Smooth muscle cell (in vitro differentiated cells): Measurements from ENCODE around the gene TSPOAP1. TPM values are rescaled to one million over a fixed set of nuclear protein-coding genes. Genes with fewer than 3 reads are reported as not detected.

Experiments
- DNase-seq: peaks from one replicate; lab custom pipeline; 2025; ENCODE audit not compliant: unreplicated experiment; lab: John Stamatoyannopoulos, UW
- H2AFZ ChIP-seq: fragments of 200-600 bp; sonication (generic); 2 replicates; pipeline ENCODE4 v1.6.0; 2016; ENCODE audit warnings: antibody characterized with exemption, low read depth, mild to moderate bottlenecking
- H3F3A ChIP-seq: fragments of 200-600 bp; sonication (generic); 2 replicates; pipeline ENCODE4 v1.6.0; 2017; ENCODE audit warnings: antibody characterized with exemption, low read depth
- H3K27ac ChIP-seq: fragments of 200-600 bp; sonication (generic); 2 replicates; pipeline ENCODE4 v1.5.1; 2016; ENCODE audit warnings: low read depth, mild to moderate bottlenecking
- H3K27me3 ChIP-seq: fragments of 200-600 bp; sonication (generic); 2 replicates; pipeline ENCODE4 v1.6.1; 2016; ENCODE audit warnings: low read depth, mild to moderate bottlenecking
- H3K36me3 ChIP-seq: fragments of 200-600 bp; sonication (generic); 2 replicates; pipeline ENCODE4 v1.5.1; 2016; ENCODE audit warnings: low read depth
- H3K4me1 ChIP-seq: fragments of 200-600 bp; sonication (generic); 2 replicates; pipeline ENCODE4 v1.5.1; 2016; ENCODE audit warnings: low read depth
- H3K4me2 ChIP-seq: fragments of 200-600 bp; sonication (generic); 2 replicates; pipeline ENCODE4 v1.6.0; 2016; ENCODE audit warnings: mild to moderate bottlenecking
- H3K4me3 ChIP-seq: fragments of 200-600 bp; sonication (generic); 2 replicates; pipeline ENCODE4 v1.5.1; 2016; ENCODE audit warnings: mild to moderate bottlenecking
- H3K79me2 ChIP-seq: fragments of 200-600 bp; sonication (generic); 2 replicates; pipeline ENCODE4 v1.6.0; 2016; ENCODE audit warnings: low read depth, mild to moderate bottlenecking
- H3K9ac ChIP-seq: fragments of 200-600 bp; sonication (generic); 2 replicates; pipeline ENCODE4 v1.6.0; 2016; ENCODE audit warnings: low read depth
- H3K9me3 ChIP-seq: fragments of 200-600 bp; sonication (generic); replicated peaks from 2 replicates; pipeline ENCODE4 v1.5.1; 2016; ENCODE audit warnings: low read depth
- H4K20me1 ChIP-seq: fragments of 200-600 bp; sonication (generic); 2 replicates; pipeline ENCODE4 v1.6.0; 2016; ENCODE audit warnings: low read depth
- CTCF ChIP-seq: fragments of 200-600 bp; sonication (generic); IDR thresholded peaks from 2 replicates; pipeline ENCODE4 v1.5.1; 2017; ENCODE audit warnings: borderline replicate concordance, mild to moderate bottlenecking, antibody characterized with exemption; ENCODE audit not compliant: insufficient read depth, poor library complexity, severe bottlenecking
- WGBS: methylation state at CpG from one replicate; pipeline ENCODE4 v1.1.7; 2016; ENCODE audit warnings: low lambda C conversion rate; 5-methylcytosine and 5-hydroxymethylcytosine counted together
- polyA plus RNA-seq: library from polyadenylated mRNA; unstranded; fragments of >200 nt; fragmentation: Nextera tagmentation; extraction: Ambion mirVana; gene quantifications from 2 replicates; pipeline ENCODE4 v1.2.1, GENCODE V29; 2016
- total RNA-seq: library from RNA; depleted of rRNA; stranded (reverse); fragments of >200 nt; gene quantifications from 2 replicates; pipeline ENCODE4 v1.2.3, GENCODE V29; 2014

Gene TSPOAP1
- total and polyA plus RNA-seq, 2 experiments from 2014 or later: 7.0 to 11.7 TPM

GRCh38 chr17:58365980-58366595, 37.5 kb upstream of the TSPOAP1 start:
- H2AFZ ChIP-seq: no peak overlapping the region
- H3K36me3 ChIP-seq: no peaks in the 10 kb centered on the region
- DNase-seq: no peak
- no peak overlapping the region for H3K9ac ChIP-seq
- no peaks in the 10 kb centered on the region for H3K9me3 ChIP-seq
- H3K27ac ChIP-seq: no peak overlapping the region
- 58% methylated on average over 5 of the region's 5 CpGs for WGBS
- no peak for TF ChIP-seq CTCF
- H3K79me2 ChIP-seq: no peaks in the 10 kb centered on the region
- H3F3A ChIP-seq: peaks cover 5% of the 10 kb centered on the region
- no peak overlapping the region for H3K4me2 ChIP-seq
- H3K4me1 ChIP-seq: peaks cover 9% of the 10 kb centered on the region
- no peaks in the 10 kb centered on the region for H3K27me3 ChIP-seq
- no peak overlapping the region for H3K4me3 ChIP-seq
- no peaks in the 10 kb centered on the region for H4K20me1 ChIP-seq

- no peak overlapping the region for H3K9ac ChIP-seq
- no peak overlapping the region for H3K4me2 ChIP-seq
- no peak overlapping the region for H3K27ac ChIP-seq
- no peaks in the 10 kb centered on the region for H3K79me2 ChIP-seq
- no peaks in the 10 kb centered on the region for H4K20me1 ChIP-seq
- H3K4me3 ChIP-seq: no peak overlapping the region
- no peaks in the 10 kb centered on the region for H3K27me3 ChIP-seq
- peaks cover 5% of the 10 kb centered on the region for H3F3A ChIP-seq
- no peak for TF ChIP-seq CTCF
- H3K9me3 ChIP-seq: no peaks in the 10 kb centered on the region
- no peak overlapping the region for H2AFZ ChIP-seq
- peaks cover 9% of the 10 kb centered on the region for H3K4me1 ChIP-seq
- DNase-seq: no peak
- no peaks in the 10 kb centered on the region for H3K36me3 ChIP-seq
Measured at GRCh38 chr17:58365185-58365979, 36.8 kb upstream of the TSPOAP1 start.

- 37% methylated on average over 7 of the region's 7 CpGs for WGBS
- H3K79me2 ChIP-seq: no peaks in the 10 kb centered on the region
- no peak overlapping the region for H3K4me3 ChIP-seq
- no peaks in the 10 kb centered on the region for H3K9me3 ChIP-seq
- DNase-seq: no peak
- no peak overlapping the region for H3K9ac ChIP-seq
- no peak overlapping the region for H2AFZ ChIP-seq
- H3K4me2 ChIP-seq: no peak overlapping the region
- no peaks in the 10 kb centered on the region for H3K36me3 ChIP-seq
- peaks cover 5% of the 10 kb centered on the region for H3F3A ChIP-seq
- no peak overlapping the region for H3K27ac ChIP-seq
- TF ChIP-seq CTCF: no peak
- H4K20me1 ChIP-seq: no peaks in the 10 kb centered on the region
- peaks cover 9% of the 10 kb centered on the region for H3K4me1 ChIP-seq
- no peaks in the 10 kb centered on the region for H3K27me3 ChIP-seq
Measured at GRCh38 chr17:58364270-58364942, 35.8 kb upstream of the TSPOAP1 start.
